HK-2 (cell line): ENCODE data around the gene RFX2.
"Not testable (repeated sequence)": the region's sequence is repeated elsewhere in the genome, so short reads cannot be mapped to it uniquely, and the experiment has no call there.

Experiments
- DNase-seq: peaks from one replicate; pipeline ENCODE4 v3.0.0-alpha.2; 2018; ENCODE audit not compliant: unreplicated experiment

RFX2 gene

DNA sequence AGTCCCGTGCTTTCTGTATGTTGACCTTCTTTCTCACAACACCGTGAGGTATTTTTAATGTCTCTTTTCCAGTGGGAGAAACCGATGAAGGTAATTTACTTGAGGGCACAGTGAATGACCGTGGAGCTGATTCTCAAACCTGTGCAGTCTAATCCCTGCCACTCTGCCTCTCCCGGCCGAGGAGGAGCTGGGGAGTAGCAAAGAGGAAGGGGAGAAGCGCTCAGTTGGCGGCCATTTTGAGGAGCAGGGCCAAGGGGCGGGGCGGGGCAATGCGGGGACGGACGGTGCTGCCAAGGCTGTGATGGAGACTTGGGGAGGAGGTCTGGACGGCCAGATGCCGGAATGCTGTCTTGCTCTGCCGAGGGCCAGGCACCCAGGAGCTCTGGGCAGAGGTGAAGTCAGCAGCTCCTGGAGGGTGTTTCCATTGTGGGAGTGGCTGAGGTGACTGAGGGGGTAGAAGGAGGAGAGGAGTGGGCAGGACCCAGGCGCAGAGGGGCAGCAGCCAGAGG is 120.0 kb downstream of the RFX2 start:
- no peak for DNase-seq

GRCh38 chr19:5989388-5990074 is 120.8 kb downstream of the RFX2 start:
- DNase-seq, result no peak

DNA sequence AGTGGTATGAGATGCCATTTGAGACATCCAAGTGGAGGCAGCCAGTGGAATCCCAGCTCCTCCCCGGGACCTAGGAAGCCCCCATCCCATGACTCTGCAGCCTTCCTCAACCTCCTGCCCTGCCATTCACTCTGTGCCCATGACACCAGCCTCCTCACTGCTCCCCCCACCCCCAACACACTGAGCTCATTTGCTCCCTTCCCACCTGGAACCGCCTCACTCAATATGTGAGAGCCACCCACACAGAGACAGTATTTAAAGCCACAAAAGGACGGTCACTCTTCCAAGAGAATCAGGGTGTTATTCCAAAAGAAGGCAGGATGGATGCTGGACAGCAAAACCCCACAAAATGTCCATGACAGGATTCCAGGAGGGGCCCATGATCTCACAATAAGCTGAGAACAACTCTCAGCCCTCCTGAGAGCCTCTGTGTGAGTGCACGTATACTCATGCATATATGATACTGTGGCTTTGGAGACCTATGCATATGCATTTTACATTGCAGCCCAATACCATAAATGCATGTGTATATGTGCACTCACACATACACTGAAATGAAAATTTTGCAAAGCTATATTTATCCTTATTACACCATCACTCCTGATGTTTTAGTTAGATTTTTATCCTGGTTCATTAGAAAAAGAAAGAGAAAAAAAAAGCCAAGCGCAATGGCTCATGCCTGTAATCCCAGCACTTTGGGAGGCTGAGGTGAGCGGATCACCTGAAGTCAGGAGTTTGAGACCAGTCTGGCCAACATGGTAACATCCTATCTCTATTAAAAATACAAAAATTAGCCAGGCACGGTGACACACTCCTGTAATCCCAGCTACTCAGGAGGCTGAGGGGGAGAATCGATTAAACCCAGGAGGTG is 121.5 kb downstream of the RFX2 start:
- no peak for DNase-seq

DNA sequence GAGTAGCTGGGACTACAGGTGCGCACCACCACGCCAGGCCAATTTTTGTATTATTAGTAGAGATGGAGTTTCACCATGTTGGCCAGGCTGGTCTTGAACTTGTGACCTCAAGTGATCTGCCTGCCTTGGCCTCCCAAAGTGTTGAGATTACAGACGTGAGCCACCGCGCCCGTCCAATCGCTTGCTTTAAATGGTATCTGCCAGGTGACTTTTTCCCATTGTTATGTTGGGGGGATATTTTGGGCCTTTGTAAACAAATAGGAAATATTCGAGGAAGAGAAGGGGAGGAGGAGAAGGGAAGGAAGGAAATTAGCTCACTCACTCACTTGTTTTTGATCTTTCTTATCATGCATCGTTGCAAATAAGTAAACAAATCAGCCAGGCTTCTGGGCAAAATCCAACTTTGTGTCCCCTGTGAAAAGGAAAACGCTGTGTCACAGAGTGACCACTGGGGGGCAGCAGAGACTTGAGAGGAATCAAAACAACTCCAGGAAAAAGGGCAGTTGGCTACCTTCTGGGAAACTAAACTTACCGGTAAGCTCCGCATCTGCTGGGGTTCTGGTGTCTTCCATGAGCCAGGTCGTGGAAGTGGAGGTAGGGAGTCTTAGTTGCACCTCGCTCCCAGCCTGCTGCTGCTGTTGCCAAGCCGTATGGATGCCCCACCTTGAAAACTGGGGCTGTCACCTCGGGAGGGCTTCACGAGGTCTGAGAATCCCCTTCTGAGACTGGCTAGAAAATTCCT is 123.1 kb downstream of the RFX2 start:
- DNase-seq, result peak; percentile 75

DNA sequence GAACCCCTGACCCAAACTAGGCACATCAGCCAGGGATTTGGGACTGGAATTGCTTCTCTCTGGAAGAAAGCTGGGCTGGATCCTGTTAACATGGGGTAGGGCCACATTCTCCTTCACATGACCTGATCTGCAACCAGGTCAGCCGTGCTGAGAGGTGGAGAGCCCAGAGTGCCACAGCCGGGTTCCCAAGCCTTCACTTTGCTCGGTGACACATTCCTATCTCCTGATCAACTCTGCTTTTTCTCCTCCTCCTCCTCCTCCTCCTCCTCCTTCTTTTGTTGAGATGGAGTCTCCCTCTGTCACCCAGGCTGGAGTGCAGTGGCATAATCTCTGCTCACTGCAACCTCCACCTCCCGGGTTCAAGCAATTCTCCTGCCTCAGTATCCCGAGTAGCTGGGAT is 124.5 kb downstream of the RFX2 start:
- not testable (repeated sequence) for DNase-seq

- DNase-seq, result peak; percentile 65
Observed at GRCh38 chr19:5985098-5985783, 125.1 kb downstream of the RFX2 start.

DNA sequence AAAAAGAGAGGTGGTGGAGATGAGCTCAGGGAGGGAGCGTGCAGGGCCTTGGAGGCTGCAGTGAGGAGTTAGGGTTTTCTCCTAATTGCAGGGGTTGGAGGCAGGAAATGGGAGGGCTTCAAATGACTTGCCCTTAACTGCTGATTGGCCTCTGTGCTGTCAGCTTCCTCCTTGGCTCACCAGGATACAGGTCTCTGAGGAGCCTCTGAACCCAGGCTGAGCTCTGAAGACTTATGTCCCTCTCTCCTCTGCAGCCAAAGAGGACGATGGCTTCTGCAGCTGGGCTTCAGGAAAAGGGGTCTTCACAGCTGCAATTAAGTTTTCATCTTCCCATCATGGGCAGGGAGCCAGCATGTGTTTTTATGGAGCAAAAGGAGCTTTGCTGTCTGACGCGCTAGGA is 125.7 kb downstream of the RFX2 start:
- no peak for DNase-seq

DNA sequence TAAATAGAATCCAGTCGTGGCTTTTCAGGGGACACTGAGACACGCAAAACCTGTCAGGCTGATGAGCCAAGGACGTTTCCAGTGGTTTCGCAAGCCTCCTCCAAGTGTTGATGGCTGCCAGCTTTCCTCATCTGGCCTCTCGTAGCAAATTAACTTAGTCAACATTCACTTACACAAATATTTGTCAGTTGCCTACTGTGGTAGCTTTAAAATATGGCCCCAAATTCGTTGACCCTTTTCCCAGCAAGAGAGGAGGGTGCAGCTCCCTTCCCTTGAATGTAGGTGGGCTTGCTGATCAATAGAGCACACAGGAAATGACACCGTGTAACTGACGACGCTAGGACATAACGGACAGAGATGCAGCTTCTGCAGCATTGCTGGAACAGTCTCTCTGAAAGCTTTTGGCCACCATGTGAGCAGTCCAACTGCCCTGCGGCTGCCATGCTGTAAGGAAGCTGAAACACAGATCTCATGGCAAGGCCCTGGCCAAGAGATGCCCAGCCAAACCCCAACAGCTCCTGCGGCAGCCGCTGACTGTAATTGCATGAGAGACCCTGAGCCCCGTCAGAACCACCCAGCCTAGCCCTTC is 126.8 kb downstream of the RFX2 start:
- no peak for DNase-seq

GRCh38 chr19:5978606-5979552 is 131.4 kb downstream of the RFX2 start:
- DNase-seq, result no peak

DNA sequence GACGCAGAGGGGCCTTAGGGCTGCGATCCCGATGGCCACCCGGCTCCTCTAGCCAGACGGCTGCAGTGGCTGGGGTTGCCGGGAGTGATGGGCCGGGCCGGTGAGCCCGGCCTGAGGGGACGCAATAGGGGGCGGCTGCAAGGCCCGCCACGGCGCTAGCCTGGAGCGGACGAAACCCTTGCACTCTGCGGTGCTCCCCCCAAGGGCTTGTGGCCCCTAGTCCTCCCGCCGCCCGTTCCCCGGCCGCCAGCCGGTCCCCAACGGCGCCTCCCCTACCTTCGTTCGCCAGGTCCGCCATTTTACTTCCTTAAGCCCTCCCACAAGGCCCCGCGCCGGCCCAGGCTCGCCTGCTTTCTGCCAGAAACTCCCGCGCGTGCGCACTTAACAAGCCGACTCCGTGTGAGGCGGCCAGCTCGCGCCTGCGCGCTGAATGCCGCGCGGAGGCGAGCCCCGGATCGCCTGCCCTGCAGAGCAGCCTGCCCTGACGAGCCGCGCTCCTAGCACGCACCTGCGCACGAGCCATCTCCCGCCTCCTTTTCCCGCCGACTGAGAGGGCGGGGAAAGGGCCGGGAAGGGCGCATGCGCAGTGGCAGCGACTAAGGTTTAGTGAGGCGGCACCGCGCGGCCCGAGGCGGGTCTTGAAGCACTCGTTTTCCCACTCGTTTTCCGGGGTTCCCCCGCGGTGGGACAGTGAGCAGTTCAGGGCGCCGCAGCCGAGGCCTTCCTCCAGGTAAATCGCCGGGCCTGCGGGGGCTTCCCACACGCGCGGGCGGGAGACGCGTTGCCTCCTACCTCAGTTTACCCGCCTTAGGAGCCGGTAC is 132.3 kb downstream of the RFX2 start, which contains the start of gene RANBP3:
Gene RANBP3 (minus strand): TSS at position 356 of the 821 bp plus-strand sequence. CDS start 58 bp downstream, at position 298.
- DNase-seq, result peak; percentile 99

GRCh38 chr19:5977222-5977784 is 133.0 kb downstream of the RFX2 start:
- no peak for DNase-seq

GRCh38 chr19:5976768-5977167 is 133.5 kb downstream of the RFX2 start:
- no peak for DNase-seq

DNA sequence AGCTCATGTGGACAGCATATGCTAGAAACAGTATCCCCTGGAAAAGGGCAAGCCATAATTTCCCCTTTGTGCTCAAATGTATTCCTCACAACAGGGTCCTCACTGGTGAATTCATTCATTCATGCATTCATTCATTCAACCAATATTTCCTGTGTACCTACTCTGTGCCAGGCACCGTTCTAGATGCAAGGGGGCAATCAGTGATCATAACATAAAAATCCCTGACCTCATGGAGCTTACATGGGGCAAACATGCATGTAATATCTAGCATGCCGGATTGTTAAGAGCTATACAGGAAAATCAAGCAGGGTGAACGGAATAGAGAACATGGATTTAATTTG is 134.9 kb downstream of the RFX2 start:
- no peak for DNase-seq

- no peak for DNase-seq
Observed at GRCh38 chr19:5974721-5975387, 135.4 kb downstream of the RFX2 start.

- no peak for DNase-seq
Observed at GRCh38 chr19:5973867-5974635, 136.2 kb downstream of the RFX2 start.

- no peak for DNase-seq
Observed at GRCh38 chr19:5973376-5973775, 136.9 kb downstream of the RFX2 start.

- no peak for DNase-seq
Observed at GRCh38 chr19:5972355-5972731, 138.0 kb downstream of the RFX2 start.
